NB4 (cell line): Measurements from ENCODE around the gene SEMA5B.

Experiments
- CTCF ChIP-seq: IDR thresholded peaks from one replicate; pipeline ENCODE4 v1.5.1; 2012; ENCODE audit warnings: low read depth, low read length
- MAX ChIP-seq: IDR thresholded peaks from 2 replicates; pipeline ENCODE4 v1.6.1; 2011; ENCODE audit warnings: low read depth, low read length
- MYC ChIP-seq: IDR thresholded peaks from 2 replicates; pipeline ENCODE4 v1.6.1; 2011; ENCODE audit warnings: low read depth, low read length
- POLR2A ChIP-seq: IDR thresholded peaks from 2 replicates; pipeline ENCODE4 v1.6.1; 2011; ENCODE audit warnings: mild to moderate bottlenecking; ENCODE audit not compliant: insufficient read length; ENCODE audit errors: extremely low read depth

- TF ChIP-seq CTCF (no peak), POLR2A (no peak), MAX (no peak), MYC (no peak)
Observed at GRCh38 chr3:122930063-122930997, 97.2 kb downstream of the SEMA5B start.
